ENCODE data around the gene ACVR2A.

ACVR2A gene

GRCh38 chr2:147927053-147927588, 82.3 kb downstream of the ACVR2A start:
- DNase-seq, result no peak

- no peak for DNase-seq
Measured at GRCh38 chr2:147933931-147934330, 89.1 kb downstream of the ACVR2A start.

GRCh38 chr2:147934881-147935620, 90.2 kb downstream of the ACVR2A start:
- no peak for DNase-seq

- DNase-seq, result peak; percentile 24
Measured at GRCh38 chr2:147937744-147938349, 93.0 kb downstream of the ACVR2A start.

GRCh38 chr2:147939313-147939712, 94.5 kb downstream of the ACVR2A start:
- no peak for DNase-seq

GRCh38 chr2:147945660-147946059, 100.8 kb downstream of the ACVR2A start:
- peak; percentile 28 for DNase-seq

GRCh38 chr2:147952118-147952517, 107.3 kb downstream of the ACVR2A start:
- DNase-seq, result no peak

- DNase-seq, result no peak
Measured at GRCh38 chr2:147968571-147968970, 123.7 kb downstream of the ACVR2A start.

- DNase-seq, result no peak
Measured at GRCh38 chr2:147976102-147976501, 131.3 kb downstream of the ACVR2A start.

GRCh38 chr2:147977679-147978078, 132.8 kb downstream of the ACVR2A start:
- DNase-seq, result no peak

Measured in fibroblast of skin of scalp (primary cell).